GM19238 (cell line): ENCODE measurements around the gene POLR1A.

Source experiments
- DNase-seq: peaks from one replicate; pipeline ENCODE4 v3.0.0; 2011; ENCODE audit warnings: low spot score; ENCODE audit not compliant: insufficient read length

Gene POLR1A

GRCh38 chr2:86065512-86065911, 40.2 kb downstream of the POLR1A start:
- no peak for DNase-seq

GRCh38 chr2:86064006-86064405, 41.7 kb downstream of the POLR1A start:
- DNase-seq, result no peak

GRCh38 chr2:86062043-86062442, 43.6 kb downstream of the POLR1A start:
- no peak for DNase-seq

- DNase-seq, result no peak
Observed at GRCh38 chr2:86056590-86057331, 48.9 kb downstream of the POLR1A start.

- no peak for DNase-seq
Observed at GRCh38 chr2:86055314-86055713, 50.4 kb downstream of the POLR1A start.

GRCh38 chr2:86054535-86055082, 51.1 kb downstream of the POLR1A start:
- no peak for DNase-seq

GRCh38 chr2:86053166-86053565, 52.5 kb downstream of the POLR1A start:
- no peak for DNase-seq

GRCh38 chr2:86052676-86053075, 53.0 kb downstream of the POLR1A start:
- DNase-seq, result no peak

- no peak for DNase-seq
Observed at GRCh38 chr2:86052265-86052664, 53.4 kb downstream of the POLR1A start.

GRCh38 chr2:86050301-86050700, 55.4 kb downstream of the POLR1A start:
- no peak for DNase-seq

- no peak for DNase-seq
Observed at GRCh38 chr2:86049529-86049928, 56.2 kb downstream of the POLR1A start.

- no peak for DNase-seq
Observed at GRCh38 chr2:86048888-86049287, 56.8 kb downstream of the POLR1A start.

- no peak for DNase-seq
Observed at GRCh38 chr2:86048383-86048701, 57.3 kb downstream of the POLR1A start.

GRCh38 chr2:86047575-86048382, 57.9 kb downstream of the POLR1A start:
- DNase-seq, result no peak

- DNase-seq, result no peak
Observed at GRCh38 chr2:86045541-86045940, 60.1 kb downstream of the POLR1A start.

GRCh38 chr2:86044614-86045013, 61.1 kb downstream of the POLR1A start:
- no peak for DNase-seq

GRCh38 chr2:86044045-86044444, 61.6 kb downstream of the POLR1A start:
- DNase-seq, result no peak

GRCh38 chr2:86042256-86043168, 63.2 kb downstream of the POLR1A start:
- no peak for DNase-seq

- DNase-seq, result no peak
Observed at GRCh38 chr2:86039963-86040655, 65.6 kb downstream of the POLR1A start.

GRCh38 chr2:86039178-86039962, 66.3 kb downstream of the POLR1A start:
- no peak for DNase-seq
